Suprapubic skin (tissue), 4 donors: ENCODE results near the gene CARMIL3.

Source experiments
- EP300 ChIP-seq: sonication (generic); formaldehyde crosslinking; IDR thresholded peaks from one replicate; pipeline ENCODE4 v1.6.1; 2017; ENCODE audit warnings: antibody characterized with exemption
- POLR2A ChIP-seq, 2 donors: fragments of 450-650 bp; IDR thresholded peaks; one replicate each; pipeline ENCODE4 v1.6.1; 2017; ENCODE audit warnings: antibody characterized with exemption in 2 of 2, mild to moderate bottlenecking in 2 of 2, moderate library complexity in 2 of 2
- POLR2AphosphoS5 ChIP-seq, 3 donors: sonication (generic); formaldehyde crosslinking; IDR thresholded peaks; one replicate each; pipeline ENCODE4 v1.6.1; 2017; ENCODE audit warnings: antibody characterized with exemption in 3 of 3
- TF ChIP-seq, protein P1 (sequence below), 2 donors: fragments of 200-600 bp in 1 of 2; fragments of 450-650 bp in 1 of 2; sonication (generic) in 1 of 2; IDR thresholded peaks; one replicate each; pipeline ENCODE4 v1.5.1; 2016 to 2019; ENCODE audit warnings: antibody characterized with exemption in 2 of 2, mild to moderate bottlenecking in 1 of 2, moderate library complexity in 1 of 2

DNA sequence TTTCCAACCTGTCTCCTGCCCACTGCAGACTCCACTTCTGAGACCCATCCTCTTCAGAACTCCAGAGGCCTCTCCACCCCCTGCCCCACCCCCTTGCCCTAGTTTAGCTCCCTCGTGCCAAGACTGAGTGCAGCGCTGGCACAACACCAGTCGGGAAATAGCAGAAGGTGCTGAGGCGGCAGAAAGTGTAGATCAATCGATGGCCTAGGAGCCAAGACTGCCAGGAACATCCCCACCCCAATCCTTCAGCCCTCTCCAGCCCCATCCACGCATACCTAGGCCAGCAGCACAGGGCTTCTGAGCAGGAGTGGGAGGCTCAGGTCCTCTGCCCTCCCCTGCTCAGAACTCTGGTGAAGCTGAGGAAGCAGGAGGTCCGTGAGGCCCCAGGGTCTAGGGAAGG, 20.6 kb downstream of the CARMIL3 start:
- TF ChIP-seq POLR2A (IDR thresholded peaks at IDR 0.05) (no peak), POLR2AphosphoS5 (IDR thresholded peaks at IDR 0.05) (no peak), EP300 (no peak)
- TF ChIP-seq, protein P1, sequence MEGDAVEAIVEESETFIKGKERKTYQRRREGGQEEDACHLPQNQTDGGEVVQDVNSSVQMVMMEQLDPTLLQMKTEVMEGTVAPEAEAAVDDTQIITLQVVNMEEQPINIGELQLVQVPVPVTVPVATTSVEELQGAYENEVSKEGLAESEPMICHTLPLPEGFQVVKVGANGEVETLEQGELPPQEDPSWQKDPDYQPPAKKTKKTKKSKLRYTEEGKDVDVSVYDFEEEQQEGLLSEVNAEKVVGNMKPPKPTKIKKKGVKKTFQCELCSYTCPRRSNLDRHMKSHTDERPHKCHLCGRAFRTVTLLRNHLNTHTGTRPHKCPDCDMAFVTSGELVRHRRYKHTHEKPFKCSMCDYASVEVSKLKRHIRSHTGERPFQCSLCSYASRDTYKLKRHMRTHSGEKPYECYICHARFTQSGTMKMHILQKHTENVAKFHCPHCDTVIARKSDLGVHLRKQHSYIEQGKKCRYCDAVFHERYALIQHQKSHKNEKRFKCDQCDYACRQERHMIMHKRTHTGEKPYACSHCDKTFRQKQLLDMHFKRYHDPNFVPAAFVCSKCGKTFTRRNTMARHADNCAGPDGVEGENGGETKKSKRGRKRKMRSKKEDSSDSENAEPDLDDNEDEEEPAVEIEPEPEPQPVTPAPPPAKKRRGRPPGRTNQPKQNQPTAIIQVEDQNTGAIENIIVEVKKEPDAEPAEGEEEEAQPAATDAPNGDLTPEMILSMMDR (IDR thresholded peaks at IDR 0.05) = no peak
